ENCODE measurements around the gene PIK3R6. TPM values are rescaled to one million over a fixed set of nuclear protein-coding genes. Genes with fewer than 3 reads are reported as not detected.

PIK3R6 gene
- total RNA-seq, 1 donor from 2014 or later: 2.5 TPM

GRCh38 chr17:8822401-8823035 is 45.0 kb downstream of the PIK3R6 start:
- DNase-seq: no peak
- TF ChIP-seq, protein P1, sequence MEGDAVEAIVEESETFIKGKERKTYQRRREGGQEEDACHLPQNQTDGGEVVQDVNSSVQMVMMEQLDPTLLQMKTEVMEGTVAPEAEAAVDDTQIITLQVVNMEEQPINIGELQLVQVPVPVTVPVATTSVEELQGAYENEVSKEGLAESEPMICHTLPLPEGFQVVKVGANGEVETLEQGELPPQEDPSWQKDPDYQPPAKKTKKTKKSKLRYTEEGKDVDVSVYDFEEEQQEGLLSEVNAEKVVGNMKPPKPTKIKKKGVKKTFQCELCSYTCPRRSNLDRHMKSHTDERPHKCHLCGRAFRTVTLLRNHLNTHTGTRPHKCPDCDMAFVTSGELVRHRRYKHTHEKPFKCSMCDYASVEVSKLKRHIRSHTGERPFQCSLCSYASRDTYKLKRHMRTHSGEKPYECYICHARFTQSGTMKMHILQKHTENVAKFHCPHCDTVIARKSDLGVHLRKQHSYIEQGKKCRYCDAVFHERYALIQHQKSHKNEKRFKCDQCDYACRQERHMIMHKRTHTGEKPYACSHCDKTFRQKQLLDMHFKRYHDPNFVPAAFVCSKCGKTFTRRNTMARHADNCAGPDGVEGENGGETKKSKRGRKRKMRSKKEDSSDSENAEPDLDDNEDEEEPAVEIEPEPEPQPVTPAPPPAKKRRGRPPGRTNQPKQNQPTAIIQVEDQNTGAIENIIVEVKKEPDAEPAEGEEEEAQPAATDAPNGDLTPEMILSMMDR (IDR thresholded peaks at IDR 0.05): no peak
- intact Hi-C loops (cut with DNase I): no loop called here
- no peaks in the 10 kb centered on the region for H3K36me3 ChIP-seq
- no peak overlapping the region for H3K4me3 ChIP-seq
- no peaks in the 10 kb centered on the region for H3K4me1 ChIP-seq
- H3K9me3 ChIP-seq: peaks cover 3% of the 10 kb centered on the region
- no peak overlapping the region for H3K27ac ChIP-seq
- peaks cover 10% of the 10 kb centered on the region for H3K27me3 ChIP-seq (ENCODE audit: low read depth)
- no peak for ATAC-seq

DNA sequence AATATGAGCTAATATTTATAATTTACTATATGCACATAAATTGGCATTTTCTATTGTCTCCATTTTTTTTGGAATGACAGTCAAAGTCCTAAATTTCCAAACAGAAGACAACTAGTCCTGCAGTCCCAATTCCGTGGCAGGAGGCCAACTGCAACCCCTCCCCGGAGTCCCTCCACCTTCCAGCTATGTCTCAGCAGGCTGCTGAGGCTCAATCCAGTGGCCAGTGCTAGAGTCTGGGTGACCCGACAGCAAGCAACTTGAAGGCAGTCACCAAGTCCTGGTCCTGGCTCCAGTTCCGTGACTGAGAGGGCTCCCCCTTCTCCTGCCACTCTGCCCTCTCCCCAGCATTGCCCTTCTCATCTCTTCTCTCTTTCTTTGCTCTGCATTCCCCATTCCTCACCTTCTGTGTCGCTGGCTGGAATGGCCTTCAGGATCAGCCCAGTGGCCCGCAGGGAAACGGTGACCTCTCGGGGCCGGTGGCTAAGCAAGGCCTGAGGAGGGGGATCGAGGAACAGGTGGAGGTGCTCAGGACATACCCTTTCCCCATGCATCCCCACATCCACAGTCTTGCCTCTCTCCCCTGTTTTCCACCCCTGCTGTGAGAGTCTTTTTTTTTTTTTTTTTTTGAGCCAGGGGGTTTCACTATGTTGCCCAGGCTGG is 45.9 kb downstream of the PIK3R6 start:
- intact Hi-C loops (cut with DNase I): no loop called here
- no peak overlapping the region for H3K4me3 ChIP-seq
- no peaks in the 10 kb centered on the region for H3K4me1 ChIP-seq
- DNase-seq (no peak), ATAC-seq (no peak)
- TF ChIP-seq, protein P1 (IDR thresholded peaks at IDR 0.05): no peak
- H3K9me3 ChIP-seq: peaks cover 3% of the 10 kb centered on the region
- H3K27ac ChIP-seq: no peak overlapping the region
- H3K36me3 ChIP-seq: no peaks in the 10 kb centered on the region
- H3K27me3 ChIP-seq (ENCODE audit: low read depth): peaks cover 10% of the 10 kb centered on the region

- Histone ChIP-seq H3K36me3 (no peaks in the 10 kb centered on the region), H3K27me3 (ENCODE audit: low read depth) (peaks cover 10% of the 10 kb centered on the region), H3K4me3 (no peak overlapping the region), H3K27ac (no peak overlapping the region), H3K9me3 (peaks cover 3% of the 10 kb centered on the region), H3K4me1 (no peaks in the 10 kb centered on the region)
- intact Hi-C loops (cut with DNase I): no loop called here
- ATAC-seq (no peak), DNase-seq (no peak)
- TF ChIP-seq, protein P1 (IDR thresholded peaks at IDR 0.05): no peak
Measured at GRCh38 chr17:8820311-8821010, 47.0 kb downstream of the PIK3R6 start.

DNA sequence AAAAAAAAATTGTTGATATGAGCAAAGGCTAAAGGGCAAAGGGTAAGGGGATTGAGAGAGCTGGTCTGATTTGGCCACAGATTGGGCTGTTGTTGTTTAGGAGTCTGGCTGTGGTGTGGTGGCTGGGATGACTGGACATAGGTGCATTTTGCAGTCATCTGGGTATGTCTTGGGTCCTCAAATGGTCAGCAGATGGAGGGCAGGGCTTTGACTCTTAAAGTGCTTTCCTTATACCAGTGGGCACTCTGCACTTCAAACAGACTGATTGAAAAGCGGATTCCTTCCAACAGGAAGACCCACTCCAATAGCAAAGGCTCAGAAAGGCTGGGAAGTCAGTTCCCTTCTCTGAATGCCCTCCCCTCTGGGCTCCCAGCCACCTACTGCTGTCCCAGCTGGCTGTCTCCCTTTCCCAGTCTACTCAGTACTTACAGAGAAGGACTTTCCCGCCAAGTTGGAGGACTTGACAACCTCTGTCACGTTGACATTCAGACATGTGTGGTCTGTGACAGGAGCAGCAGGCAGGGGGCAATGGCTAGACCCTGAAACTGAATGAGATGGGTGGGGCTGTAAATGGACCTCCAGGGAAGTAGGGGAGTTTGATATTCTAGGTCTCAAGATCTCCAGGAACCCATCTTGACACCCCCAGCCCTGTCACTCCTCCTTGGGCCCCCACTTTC is 48.7 kb downstream of the PIK3R6 start:
- ATAC-seq (no peak), DNase-seq (no peak)
- H3K27ac ChIP-seq: no peak overlapping the region
- intact Hi-C loops (cut with DNase I): no loop called here
- H3K9me3 ChIP-seq: no peaks in the 10 kb centered on the region
- H3K27me3 ChIP-seq (ENCODE audit: low read depth): peaks cover 7% of the 10 kb centered on the region
- H3K4me1 ChIP-seq: no peaks in the 10 kb centered on the region
- no peaks in the 10 kb centered on the region for H3K36me3 ChIP-seq
- TF ChIP-seq, protein P1 (IDR thresholded peaks at IDR 0.05): no peak
- H3K4me3 ChIP-seq: no peak overlapping the region

DNA sequence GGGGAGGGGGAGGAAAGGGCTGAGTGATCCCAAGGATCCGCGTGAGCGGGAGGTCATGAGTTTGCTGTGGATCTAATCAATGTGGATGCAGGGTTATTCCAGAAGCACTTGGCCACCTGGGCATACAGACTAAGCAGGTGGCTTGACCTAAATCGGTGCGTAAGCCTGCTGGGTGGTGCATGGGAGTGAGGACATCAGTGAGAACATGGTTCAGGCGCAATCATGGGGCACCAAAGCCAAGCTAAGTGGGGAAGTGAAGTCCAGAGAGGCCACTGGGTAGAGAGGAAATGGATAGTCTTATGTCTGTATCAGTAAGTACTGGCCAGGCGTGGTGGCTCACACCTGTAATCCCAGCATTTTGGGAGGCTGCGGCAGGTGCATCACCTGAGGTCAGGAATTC is 49.4 kb downstream of the PIK3R6 start:
- H3K27me3 ChIP-seq (ENCODE audit: low read depth): peaks cover 4% of the 10 kb centered on the region
- intact Hi-C loops (cut with DNase I): no loop called here
- H3K4me3 ChIP-seq: no peak overlapping the region
- H3K9me3 ChIP-seq: no peaks in the 10 kb centered on the region
- no peak for DNase-seq
- no peak overlapping the region for H3K27ac ChIP-seq
- TF ChIP-seq, protein P1 (IDR thresholded peaks at IDR 0.05): no peak
- H3K4me1 ChIP-seq: no peaks in the 10 kb centered on the region
- no peak for ATAC-seq
- no peaks in the 10 kb centered on the region for H3K36me3 ChIP-seq

Data from lower lobe of right lung (tissue), 2 donors.